Ishikawa (cell line): ENCODE measurements around the gene PRXL2B.

Experiments
- CEBPB ChIP-seq: IDR thresholded peaks from 2 replicates; pipeline ENCODE4 v1.6.1; 2012
- CREB1 ChIP-seq: IDR thresholded peaks from 2 replicates; pipeline ENCODE4 v1.6.1; 2012; ENCODE audit warnings: low read depth
- EGR1 ChIP-seq: IDR thresholded peaks from 2 replicates; pipeline ENCODE4 v1.6.1; 2012
- EP300 ChIP-seq: IDR thresholded peaks from 2 replicates; pipeline ENCODE4 v1.6.1; 2012; ENCODE audit warnings: borderline replicate concordance
- FOXM1 ChIP-seq: IDR thresholded peaks from 2 replicates; pipeline ENCODE4 v1.6.1; 2012; ENCODE audit warnings: low read depth, borderline replicate concordance
- NFIC ChIP-seq: IDR thresholded peaks from 2 replicates; pipeline ENCODE4 v1.6.1; 2012
- RAD21 ChIP-seq: IDR thresholded peaks from 2 replicates; pipeline ENCODE4 v1.6.1; 2012; ENCODE audit warnings: low read depth
- REST ChIP-seq: IDR thresholded peaks from 2 replicates; pipeline ENCODE4 v1.6.1; 2012; ENCODE audit warnings: low read depth, mild to moderate bottlenecking
- TAF1 ChIP-seq: IDR thresholded peaks from 2 replicates; pipeline ENCODE4 v1.6.1; 2012; ENCODE audit warnings: low read depth, mild to moderate bottlenecking
- TCF12 ChIP-seq: IDR thresholded peaks from 2 replicates; pipeline ENCODE4 v1.6.1; 2012; ENCODE audit warnings: low read depth
- TEAD4 ChIP-seq: IDR thresholded peaks from 2 replicates; pipeline ENCODE4 v1.6.1; 2012
- USF1 ChIP-seq: IDR thresholded peaks from 2 replicates; pipeline ENCODE4 v1.6.1; 2012
- YY1 ChIP-seq: IDR thresholded peaks from 2 replicates; pipeline ENCODE4 v1.6.1; 2012; ENCODE audit warnings: low read depth
- ZBTB7A ChIP-seq: IDR thresholded peaks from 2 replicates; pipeline ENCODE4 v1.6.1; 2012; ENCODE audit warnings: low read depth
- TF ChIP-seq, protein P1 (sequence below): IDR thresholded peaks from 2 replicates; pipeline ENCODE4 v1.6.1; 2012

PRXL2B gene

GRCh38 chr1:2639607-2640521, 53.3 kb downstream of the PRXL2B start:
- TF ChIP-seq RAD21 (no peak), YY1 (no peak), USF1 (no peak), TAF1 (no peak), CEBPB (no peak), FOXM1 (no peak), TEAD4 (no peak), ZBTB7A (no peak), TCF12 (no peak), CREB1 (no peak), NFIC (no peak), EP300 (no peak), EGR1 (no peak), REST (no peak)
- TF ChIP-seq, protein P1, sequence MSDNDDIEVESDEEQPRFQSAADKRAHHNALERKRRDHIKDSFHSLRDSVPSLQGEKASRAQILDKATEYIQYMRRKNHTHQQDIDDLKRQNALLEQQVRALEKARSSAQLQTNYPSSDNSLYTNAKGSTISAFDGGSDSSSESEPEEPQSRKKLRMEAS = no peak

DNA sequence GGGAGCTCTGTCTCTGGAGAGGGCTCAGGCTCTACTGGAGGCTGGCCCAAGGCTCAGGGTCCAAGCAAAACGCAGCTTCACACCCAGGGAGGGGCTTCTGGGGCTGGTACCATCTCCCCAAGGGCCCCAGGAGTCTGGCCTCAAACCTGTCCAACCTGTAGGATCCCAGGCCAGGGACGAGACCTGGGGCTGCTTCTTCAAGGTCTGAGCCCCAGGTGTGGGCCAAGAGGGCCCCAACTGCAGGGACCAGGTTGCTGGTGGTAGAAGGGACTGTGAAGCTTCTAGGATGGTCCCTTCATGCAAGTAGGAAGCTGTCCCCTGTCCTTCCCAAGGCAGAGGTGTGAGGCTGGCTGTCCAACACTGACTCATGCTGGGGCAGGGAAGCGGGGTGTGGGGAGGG, 54.0 kb downstream of the PRXL2B start:
- TF ChIP-seq REST (no peak), RAD21 (no peak), TAF1 (no peak), EP300 (no peak), TCF12 (no peak), CREB1 (no peak), EGR1 (no peak), ZBTB7A (no peak), USF1 (no peak), FOXM1 (no peak)
- TF ChIP-seq, protein P1 = no peak
